NCI-H128 (cell line): Measurements from ENCODE around the gene PLXND1.

Experiments used
- DNase-seq: peaks from one replicate; lab custom pipeline; 2025; ENCODE audit not compliant: unreplicated experiment; lab: John Stamatoyannopoulos, UW

PLXND1 gene

DNA sequence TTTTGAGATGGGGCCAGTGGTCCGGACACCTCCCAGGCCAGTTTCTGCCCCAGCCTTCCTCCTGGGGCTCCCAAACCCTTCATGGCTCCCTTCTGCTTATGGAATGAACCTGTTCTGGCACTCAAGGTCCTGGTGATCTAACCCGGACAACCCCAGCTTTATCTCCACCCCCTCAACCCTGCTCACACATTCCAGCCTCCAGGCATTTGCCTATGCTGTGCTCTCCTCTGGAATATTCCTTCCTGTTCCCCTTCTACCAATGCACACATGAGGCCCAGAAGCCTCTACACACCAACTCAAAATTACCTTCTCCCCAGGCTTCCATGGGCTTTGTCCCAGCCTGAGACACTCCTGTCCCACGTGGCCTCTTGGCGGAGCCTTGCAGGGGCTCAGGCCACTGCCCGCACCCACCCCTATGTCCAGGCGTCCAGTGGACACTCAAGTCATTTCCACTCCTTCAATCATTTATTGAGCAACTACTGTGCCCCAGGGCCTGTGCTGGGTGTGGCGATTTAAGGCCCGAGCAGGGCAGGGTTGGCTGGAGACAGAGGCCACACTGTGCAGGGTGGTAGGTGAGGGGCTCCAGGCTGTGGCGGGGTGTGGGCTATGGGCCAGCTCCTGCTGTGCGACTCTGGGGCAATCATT lies 18.8 kb downstream of the PLXND1 start:
- DNase-seq = no peak

DNA sequence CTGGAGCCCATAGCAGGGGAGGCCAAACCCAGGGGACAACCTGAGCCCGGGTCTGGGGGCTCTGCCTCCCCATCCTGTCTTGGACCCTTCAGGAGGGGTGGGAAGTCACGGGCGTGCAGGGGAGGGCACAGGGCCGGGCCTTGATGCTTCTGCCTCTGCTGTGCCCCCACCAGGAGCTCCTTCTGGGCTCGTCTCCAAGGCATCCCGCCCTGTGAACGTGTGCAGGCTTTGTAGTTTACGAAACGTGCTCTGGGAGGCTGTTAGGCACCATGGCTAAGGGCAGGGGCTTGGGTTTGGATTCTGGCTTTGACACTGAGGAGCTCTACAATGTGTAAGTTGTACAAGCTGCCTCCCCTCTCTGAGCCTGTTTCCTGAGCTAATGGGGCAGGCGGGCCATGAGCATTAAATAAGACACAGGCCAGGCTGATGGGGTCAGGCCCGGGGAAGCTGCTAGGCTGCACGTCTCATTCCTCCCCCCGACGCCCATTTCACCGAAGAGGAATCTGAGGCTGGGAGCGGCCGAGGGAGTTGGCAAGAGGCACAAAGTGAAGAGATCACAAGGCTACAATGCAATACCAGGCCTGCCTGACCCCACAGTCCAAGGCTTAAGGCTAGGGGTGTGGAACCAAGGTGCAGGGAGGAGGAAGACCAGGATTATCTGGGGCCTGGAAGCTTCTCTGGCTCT lies 19.6 kb downstream of the PLXND1 start:
- DNase-seq = no peak

DNA sequence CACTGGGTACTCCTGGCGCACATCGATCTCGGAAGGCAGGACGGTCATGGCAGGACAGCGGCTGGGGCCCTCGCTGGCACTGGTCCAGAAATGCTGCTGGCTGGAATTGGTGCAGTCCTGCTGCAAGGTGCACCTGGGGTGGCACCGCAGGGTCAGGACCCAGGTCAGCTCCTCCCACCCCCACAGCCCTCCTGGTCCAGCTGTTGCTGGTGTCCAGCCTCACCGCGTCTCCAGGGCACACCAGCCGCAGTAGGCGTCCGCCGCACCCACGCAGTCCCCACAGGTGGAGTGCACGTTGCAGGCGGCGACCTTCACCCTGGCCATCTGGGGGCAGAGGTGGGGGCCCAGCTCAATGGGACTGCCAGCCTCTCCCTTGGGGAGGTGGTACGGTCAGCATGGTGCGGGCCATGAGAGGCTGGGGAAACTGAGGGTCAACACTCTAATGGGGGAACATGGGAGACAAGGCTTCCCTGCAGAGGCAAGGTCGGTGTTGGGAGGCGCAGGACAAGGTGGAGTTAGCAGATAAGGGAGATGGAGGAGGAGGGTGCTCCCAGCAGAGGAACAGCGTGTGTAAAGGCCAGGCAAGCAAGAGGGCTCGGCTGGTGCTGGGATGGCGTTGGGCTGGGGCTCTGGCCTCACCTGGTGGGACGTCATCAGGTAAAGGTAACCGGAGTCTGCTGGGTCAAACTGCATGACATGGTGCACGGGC lies 20.4 kb downstream of the PLXND1 start:
- DNase-seq = no peak

DNA sequence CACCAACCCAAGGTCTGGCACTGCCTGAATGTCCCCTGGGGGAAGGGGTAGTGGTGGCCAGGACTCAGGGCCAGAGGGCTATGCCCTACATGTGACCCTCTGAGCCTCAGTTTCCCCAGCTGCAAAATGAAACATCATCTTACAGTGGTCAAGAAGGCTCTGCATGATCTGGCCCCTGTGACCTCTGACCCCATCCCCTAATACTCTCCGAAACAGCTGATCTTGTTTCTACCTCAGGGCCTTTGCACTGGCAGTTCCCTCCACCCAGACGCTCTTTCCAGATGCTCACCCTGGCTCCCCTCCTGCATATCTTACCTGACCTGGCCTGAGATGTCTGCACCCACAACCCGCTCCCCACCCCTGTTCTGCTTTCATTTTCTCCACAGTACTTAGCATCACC lies 21.8 kb downstream of the PLXND1 start:
- no peak for DNase-seq

DNA sequence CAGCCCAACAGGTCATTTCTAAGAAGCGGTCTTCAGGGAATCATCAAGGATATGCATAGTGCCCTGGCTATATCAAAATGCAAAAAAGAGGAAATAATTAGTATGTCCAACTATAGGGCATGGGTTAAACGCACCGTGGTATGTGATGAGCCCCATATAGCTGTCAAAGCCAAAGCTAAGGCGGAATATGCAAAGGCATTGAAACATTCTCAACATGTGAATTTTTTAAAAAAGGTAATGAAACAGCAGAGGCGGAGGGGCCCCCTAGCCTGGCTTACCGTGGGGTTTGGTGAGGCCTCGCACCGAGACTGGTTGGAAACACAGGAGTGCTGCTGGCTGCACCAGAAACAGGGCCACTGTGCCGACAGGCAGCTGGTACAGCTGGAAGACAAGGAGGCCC lies 23.2 kb downstream of the PLXND1 start:
- no peak for DNase-seq

DNA sequence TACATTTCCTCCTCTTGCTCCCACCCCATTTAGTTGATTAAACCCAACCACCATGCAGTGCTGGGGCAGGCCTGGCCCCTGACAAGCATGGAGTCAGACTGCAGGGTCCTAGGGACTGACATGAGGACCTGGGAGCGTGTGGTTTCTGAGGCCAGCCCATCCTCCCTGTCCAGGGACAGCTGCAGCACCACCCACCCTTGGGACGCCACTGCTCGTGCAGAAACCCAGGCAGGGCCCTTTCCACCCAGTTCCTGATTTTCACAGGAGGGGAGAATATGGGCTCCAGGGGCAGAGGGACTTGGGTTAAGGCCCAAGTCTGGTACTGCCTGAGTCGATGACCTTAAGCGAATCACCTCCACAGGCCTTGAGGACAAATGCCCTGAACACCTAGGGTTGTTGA lies 23.7 kb downstream of the PLXND1 start:
- no peak for DNase-seq

DNA sequence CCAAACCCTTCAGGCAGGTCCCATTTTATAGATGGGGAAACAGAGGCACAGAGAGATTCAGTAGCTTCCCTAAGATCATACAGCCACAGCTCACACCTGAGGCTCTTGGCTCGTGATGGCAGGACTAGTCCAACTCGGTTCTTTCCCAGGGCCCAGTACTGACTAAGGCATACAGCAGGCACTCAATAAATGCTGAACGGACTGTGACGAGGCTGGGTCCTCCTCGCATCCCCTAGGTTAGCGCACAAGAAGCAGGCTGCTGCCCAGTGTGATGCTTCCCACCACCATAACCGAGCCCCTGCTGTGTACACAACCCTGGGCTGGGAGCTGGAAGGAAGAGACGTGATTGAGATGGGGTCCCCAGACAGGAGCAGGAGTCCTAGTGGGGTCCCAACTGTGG lies 24.9 kb downstream of the PLXND1 start:
- no peak for DNase-seq

DNA sequence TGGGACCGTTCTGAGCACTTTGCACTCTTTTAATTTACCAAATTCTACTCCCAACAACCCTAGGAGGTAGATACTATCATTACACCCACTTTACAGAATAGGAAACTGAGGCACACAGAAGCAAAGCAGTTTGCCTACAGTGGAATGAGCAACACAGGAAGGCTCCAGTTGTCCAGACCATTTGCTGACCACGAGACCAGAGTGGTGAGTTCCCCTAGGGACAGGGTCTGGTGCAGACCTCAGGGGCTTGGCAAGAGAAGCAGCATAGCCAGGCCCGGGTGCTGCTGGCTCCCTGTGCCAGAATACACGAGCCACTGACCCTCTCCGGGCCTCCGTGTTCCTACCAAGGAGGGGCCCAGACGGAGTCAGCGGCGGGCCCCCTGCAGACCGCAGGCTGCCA lies 26.5 kb downstream of the PLXND1 start:
- DNase-seq = no peak

DNA sequence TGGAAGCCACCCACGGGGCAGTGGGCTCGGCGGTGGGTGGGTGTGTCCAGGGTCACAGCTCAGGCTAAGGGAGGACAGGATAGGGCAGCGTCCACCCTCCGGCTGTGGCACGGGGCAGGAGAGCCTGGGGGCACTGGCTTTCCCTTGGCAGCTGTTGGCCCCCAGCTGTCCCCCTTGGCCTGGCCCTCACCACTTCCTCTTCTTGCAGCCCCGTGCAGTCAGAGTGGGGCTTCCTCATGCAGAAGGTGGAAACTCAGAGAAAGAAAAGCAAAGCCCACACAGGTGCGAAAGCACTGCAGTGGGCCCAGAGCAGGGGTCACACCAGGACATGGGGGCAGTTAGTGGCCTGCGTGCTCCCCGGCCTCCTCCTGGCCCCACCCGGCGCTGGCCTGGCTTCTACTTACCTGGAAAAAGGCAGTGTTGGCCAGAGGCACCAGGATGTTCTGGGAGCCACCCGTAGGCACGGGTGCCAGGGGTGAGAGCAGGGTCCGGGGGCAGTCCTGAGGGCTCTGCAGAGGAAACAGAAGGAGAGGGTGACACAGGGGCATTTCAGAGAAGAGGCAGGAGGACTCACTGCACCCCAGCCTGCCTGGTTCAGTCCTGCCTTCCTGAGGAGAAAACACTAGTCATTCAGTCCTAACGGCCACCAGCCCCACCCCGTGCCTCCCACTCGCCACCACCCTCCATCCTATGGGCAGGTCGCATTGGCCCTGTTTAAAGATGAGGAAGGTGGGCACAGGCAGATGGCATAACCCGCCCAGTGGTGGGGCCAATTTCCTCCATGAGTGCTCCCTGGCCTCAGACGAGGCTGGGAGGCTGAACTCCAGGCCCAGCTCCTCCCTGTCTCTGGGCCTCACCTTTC lies 28.3 kb downstream of the PLXND1 start:
- no peak for DNase-seq

DNA sequence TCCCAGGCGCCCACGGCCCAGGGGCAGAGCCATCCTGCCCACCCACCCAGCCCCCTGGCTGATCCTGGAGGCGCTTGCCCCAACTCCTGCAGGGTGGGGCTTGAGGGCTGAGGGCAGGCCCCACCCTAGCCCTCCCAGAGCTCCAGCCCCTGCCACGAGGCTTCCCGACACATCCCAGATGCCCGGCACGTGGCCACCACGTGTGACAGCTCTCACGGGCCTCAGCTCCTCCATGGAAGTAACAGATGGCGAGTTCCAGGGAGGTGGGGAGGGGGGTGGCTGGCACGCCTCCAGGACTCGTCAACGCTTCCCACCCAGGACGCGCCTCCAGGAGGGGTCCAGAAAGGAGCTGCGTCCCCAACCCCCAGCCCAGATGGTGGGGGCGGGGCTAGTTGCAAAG lies 29.1 kb downstream of the PLXND1 start:
- no peak for DNase-seq

DNA sequence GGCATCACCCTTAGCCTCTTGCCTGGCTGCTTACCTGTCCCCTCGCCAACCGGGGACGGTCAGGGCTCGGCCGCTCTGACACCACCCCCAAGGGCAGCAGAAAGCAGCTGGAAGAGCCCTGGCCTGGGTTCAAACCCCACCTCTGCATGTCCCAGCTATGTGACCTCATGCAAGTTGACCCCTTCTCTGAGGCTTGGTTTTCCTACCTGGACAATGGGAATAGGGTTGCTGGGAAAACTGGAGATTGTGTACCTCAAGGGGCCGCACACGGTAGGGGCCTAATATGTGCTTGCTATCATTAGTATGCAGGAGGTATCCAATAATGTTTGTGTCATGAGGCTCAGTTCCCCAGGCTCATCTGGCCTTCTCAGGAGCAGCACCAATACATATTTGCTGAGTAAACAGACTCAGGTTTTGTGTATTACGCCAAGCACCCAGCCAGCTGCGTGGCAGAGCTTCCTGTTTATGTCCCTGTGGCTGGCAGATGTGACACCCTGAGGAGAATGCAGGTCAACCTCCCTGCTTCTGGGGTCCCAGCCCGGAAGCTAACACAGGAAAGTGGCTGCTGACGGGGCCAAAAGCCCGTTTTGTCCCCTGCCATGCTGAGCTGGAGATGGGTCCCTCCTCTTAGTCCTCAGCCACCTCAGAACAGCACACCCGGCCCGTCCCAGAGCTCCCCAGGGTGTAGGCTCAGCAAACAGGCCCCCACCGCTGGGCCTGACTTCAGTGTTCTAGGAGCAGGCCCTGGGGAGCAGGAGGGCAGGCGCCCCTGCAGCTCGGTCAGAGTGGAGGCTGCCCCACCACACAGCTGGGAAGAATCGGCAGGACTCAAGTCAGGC lies 29.7 kb downstream of the PLXND1 start:
- no peak for DNase-seq

DNA sequence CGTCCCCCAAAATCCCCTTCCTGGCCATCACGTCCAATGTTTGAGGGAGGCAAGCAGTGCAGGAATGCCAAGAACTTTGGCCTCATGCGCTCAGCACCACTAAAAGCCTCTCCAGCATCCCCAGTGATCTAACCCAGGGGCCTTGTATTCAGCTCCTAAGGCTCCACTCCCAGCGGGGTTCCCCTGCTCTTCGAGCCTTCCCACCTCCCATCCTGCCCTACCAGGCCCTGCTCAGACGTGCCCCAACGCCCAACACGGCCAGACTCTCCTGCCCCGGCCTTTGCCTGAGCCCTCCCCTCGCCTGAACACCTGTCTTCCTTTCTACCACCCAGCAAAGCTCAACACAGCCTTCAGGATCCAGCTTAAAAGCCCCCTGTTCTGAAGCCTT lies 30.5 kb downstream of the PLXND1 start:
- DNase-seq = no peak

DNA sequence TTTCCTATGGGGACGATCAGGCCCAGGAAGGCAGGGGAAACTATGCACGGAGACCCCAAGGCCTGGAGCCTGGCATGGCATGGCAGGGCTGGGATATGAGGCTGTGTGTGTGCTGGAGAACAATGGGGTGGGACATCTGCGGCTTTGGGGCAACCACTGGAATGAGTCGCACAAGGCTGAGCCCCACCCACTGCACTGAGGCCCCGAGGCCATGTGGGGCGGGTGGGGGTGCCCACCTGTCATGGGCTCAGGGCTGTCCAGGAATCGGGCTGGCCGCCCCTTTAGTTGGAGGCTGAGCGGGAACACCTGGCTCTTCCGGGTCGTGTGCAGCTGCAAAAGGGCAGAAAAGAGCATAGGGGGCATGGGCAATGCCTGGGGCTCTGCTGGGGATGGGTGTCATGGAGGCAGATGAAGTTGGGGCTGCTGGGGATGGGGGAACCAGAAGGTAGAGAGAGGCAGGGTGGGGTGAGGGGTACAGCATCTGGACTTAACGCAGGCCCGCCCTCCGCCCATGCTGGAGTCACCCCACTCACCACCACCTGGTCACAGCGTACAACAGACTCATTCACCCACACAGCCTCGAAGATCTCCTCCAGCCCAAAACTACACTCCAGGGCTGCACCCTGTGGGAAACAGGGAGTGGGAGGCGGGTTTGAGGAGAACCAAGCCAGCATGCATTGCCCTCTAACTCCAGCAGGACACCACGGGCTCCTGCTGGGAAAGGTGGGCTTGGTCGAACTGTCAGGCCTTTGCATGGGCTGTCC lies 31.1 kb downstream of the PLXND1 start:
- no peak for DNase-seq

DNA sequence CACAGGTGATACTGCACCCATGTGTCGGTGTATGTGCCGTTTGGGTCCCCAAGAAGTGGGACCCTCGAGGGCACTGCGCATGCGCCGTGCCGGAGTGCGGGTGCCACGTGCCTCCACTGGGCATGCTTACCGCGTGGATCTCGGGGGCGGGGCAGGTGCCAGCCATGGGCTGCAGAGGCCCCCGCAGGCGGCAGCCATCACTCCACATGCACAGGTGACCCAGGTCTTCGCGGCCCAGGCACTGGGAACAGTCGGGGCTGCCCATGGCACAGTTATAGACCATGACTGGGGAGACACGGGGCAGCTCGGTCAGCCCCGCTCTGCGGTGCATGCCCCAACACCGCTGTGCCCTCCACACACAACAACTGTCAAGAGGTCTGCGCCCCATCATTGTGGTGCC lies 32.3 kb downstream of the PLXND1 start:
- no peak for DNase-seq

DNA sequence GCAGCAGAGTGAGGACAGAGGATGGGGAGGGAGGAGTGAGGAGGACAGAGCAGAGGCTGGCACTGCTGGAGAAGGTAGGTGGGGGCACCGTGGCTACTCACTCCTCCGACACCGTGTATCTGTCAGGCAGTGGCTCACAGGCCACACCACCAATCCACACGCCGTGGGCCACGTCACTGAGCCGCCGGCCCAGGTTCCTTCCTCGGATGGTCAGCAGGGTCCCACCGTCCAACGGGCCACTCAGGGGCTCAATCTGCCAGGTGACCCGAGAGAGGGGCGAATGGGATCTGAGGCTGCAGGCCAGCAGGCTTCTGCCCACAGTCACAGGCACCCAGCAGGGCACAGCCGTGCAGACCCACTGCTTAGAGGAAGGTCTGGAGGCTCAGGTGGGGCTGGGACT lies 33.0 kb downstream of the PLXND1 start:
- no peak for DNase-seq

DNA sequence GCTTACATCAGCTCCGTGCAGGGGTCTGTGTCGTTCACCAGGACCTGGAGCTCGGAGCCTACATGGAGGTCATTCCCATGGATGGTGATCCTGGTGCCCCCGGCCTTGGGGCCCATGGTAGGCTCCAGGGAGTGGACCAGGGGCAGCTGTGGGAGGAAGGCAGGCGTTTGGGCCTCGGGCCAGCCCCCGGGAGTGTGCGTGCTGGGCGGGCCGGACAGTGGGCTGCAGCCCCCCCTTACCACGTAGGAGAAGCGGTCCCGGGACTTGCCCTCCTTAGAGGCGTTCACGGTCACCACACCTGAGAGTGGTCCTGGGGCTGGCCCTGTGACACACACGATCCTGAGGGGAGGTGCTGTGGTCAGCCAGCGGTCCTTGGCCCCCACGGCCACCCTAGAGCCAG lies 33.9 kb downstream of the PLXND1 start:
- DNase-seq = no peak

DNA sequence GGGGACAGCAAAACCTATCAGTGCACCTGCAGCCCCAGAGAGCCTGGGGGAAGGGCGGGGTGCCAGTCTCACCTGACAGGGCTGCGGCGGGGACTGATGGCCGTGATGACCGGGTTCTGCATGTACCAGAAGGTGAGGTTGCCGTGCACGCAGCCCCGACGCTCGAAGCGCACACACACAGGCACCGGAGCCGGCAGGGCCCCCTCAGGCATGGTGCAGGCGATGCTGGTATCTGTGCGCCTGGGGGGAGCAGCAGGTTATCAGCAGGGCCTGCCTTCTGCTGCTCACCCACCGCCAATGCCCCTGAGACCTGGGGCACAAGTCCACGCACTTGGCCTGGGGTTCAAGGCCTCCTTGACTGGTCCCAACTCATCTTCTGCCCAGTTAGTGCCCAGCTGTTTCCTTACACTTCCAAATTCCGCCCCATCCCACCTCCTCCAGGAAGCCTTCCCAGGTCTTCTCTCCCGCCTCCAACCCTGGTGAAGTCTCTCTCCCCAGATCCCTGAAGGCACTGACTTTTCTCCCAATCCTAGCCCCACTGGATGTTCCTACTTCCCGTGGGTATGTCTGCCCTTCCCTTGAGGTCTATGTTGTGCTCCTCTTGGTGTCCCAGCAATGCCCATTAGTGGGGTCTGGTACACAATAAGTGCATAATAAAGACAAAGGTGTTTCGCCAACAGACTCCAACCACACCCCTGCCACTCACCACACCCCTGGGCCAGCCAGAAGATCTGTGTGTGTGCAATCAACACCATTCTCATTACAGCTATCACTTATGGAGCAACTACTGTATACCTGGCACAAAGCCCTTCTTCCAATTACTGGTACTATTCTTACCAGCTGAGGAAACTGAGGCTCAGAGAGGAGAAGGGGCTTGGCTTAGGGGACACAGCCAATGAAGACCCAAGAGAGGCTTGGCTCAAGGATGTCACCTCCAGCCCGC lies 34.6 kb downstream of the PLXND1 start:
- DNase-seq = no peak

DNA sequence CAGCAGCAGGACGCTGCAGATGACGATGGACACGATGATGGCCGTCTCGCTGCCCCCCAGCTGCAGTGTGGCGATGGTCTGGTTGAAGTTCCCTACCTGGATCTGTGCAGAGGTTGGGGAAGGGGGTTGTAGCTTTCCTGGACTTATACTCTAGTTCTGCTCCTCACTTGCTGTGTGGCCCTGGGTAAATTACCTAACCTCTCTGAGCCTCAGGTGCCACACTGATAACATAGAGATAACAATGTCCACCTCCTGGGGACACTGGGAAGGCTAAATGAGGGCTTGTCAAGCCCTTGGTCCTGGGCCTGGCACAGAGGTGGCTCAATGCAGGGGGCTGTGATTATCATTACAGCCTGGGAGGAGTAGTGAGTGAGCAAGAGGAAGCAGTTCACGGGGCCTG lies 36.6 kb downstream of the PLXND1 start:
- DNase-seq = no peak

DNA sequence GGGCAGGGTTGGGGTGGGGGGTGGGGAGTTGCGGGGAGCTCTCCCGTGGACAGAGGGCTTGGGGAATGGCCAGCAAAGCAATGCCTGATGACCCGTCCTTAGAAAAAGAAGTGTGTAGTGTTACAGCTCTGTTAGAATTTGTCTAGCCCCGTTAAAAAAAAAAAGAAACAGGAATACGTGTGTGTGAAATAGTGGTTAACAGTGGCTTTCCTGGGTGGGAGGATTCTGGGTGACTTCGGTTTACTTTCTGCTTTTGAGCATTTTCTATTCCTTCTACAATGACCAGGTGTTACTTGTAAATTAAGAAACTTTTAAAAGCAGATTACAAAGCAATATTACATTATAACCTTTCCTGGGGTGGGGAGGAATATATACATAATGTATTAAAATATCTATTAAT lies 38.5 kb downstream of the PLXND1 start:
- DNase-seq = no peak
